Activated CD4-positive, CD25-positive, alpha-beta regulatory T cell treated with anti-CD3 and anti-CD28 coated beads, Interleukin-2, amount 50 U/mL, for 72 hours (primary cell): ENCODE data around the gene HPN.

ENCODE experiments used
- DNase-seq: peaks from one replicate; pipeline ENCODE4 v3.0.0; 2021

Gene HPN

GRCh38 chr19:35108730-35109129 lies 67.2 kb downstream of the HPN start:
- no peak for DNase-seq

GRCh38 chr19:35109395-35110112 lies 68.0 kb downstream of the HPN start:
- no peak for DNase-seq

GRCh38 chr19:35110974-35111373 lies 69.5 kb downstream of the HPN start:
- DNase-seq: no peak

- DNase-seq: no peak
Observed at GRCh38 chr19:35112995-35113688, 71.6 kb downstream of the HPN start.

- peak; percentile 74 for DNase-seq
Observed at GRCh38 chr19:35114353-35115176, 73.0 kb downstream of the HPN start.

GRCh38 chr19:35115177-35115951 lies 73.8 kb downstream of the HPN start, which contains the start of gene FXYD3:
FXYD3 (plus strand) TSS chr19:35115823; CDS start chr19:35119377, 3,554 bp downstream.
- DNase-seq: no peak
